OCI-LY7 (cell line): ENCODE measurements around the gene DENND4A. TPM values are rescaled to one million over a fixed set of nuclear protein-coding genes. Genes with fewer than 3 reads are reported as not detected.

Experiments used
- BruUV-seq: library from RNA; stranded (reverse); fragments of 400-500 nt; replicated peaks from 2 replicates; lab custom pipeline; 2021; lab: Mats Ljungman, UMichigan
- CTCF ChIA-PET: fragments of 300-600 bp; sonication (Branson Sonifier 250); formaldehyde crosslinking; loops from one replicate; lab custom pipeline; 2022; ENCODE audit warnings: antibody characterized with exemption; ENCODE audit not compliant: unreplicated experiment; lab: Charles Lee
- POLR2A ChIA-PET: fragments of 300-600 bp; sonication (Branson Sonifier 250); formaldehyde crosslinking; loops from one replicate; lab custom pipeline; 2022; ENCODE audit warnings: antibody characterized with exemption; lab: Charles Lee
- DNase-seq: peaks from one replicate; pipeline ENCODE4 v3.0.0-alpha.2; 2015; ENCODE audit warnings: low spot score
- H2AFZ ChIP-seq: fragments of 200-600 bp; sonication (generic), shearing (Covaris generic); 2 replicates; pipeline ENCODE4 v1.6.1; 2014; ENCODE audit warnings: mild to moderate bottlenecking, antibody characterized with exemption, low read length, moderate library complexity
- H3K27ac ChIP-seq: fragments of 200-600 bp; sonication (generic); 2 replicates; pipeline ENCODE4 v1.5.1; 2014; ENCODE audit warnings: mixed run types, low read depth, mild to moderate bottlenecking, moderate library complexity, low read length, inconsistent platforms; ENCODE audit not compliant: poor library complexity, severe bottlenecking
- H3K36me3 ChIP-seq: fragments of 200-600 bp; sonication (generic); 2 replicates; pipeline ENCODE4 v1.6.1; 2014; ENCODE audit warnings: mild to moderate bottlenecking, antibody characterized with exemption, low read length, moderate library complexity, mixed read lengths; ENCODE audit not compliant: insufficient read depth
- H3K4me1 ChIP-seq: fragments of 200-600 bp; sonication (generic); 2 replicates; pipeline ENCODE4 v1.5.1; 2014; ENCODE audit warnings: mild to moderate bottlenecking, low read length; ENCODE audit not compliant: insufficient read depth, poor library complexity, severe bottlenecking
- H3K4me2 ChIP-seq: fragments of 200-600 bp; sonication (generic); 2 replicates; pipeline ENCODE4 v1.6.1; 2014; ENCODE audit warnings: mild to moderate bottlenecking, low read length
- H3K4me3 ChIP-seq: fragments of 200-600 bp; sonication (generic); 2 replicates; pipeline ENCODE4 v1.5.1; 2014; ENCODE audit warnings: mild to moderate bottlenecking, low read depth, low read length; ENCODE audit not compliant: poor library complexity, severe bottlenecking
- H3K79me2 ChIP-seq: fragments of 200-600 bp; sonication (generic); 2 replicates; pipeline ENCODE4 v1.6.1; 2016; ENCODE audit warnings: low read depth, mild to moderate bottlenecking, low read length, moderate library complexity, mixed read lengths; ENCODE audit not compliant: insufficient read depth
- H3K9me2 ChIP-seq: fragments of 200-600 bp; sonication (generic); 2 replicates; pipeline ENCODE4 v1.6.1; 2016; ENCODE audit warnings: mild to moderate bottlenecking, low read length, mixed read lengths; ENCODE audit not compliant: insufficient read depth
- H3K9me3 ChIP-seq: fragments of 200-600 bp; sonication (generic); 2 replicates; pipeline ENCODE4 v1.6.1; 2014; ENCODE audit warnings: mild to moderate bottlenecking, mixed run types, low read length, mixed read lengths
- H4K20me1 ChIP-seq: fragments of 200-600 bp; sonication (generic); 2 replicates; pipeline ENCODE4 v1.6.1; 2014; ENCODE audit warnings: mild to moderate bottlenecking, antibody characterized with exemption, low read length, moderate library complexity, mixed read lengths; ENCODE audit not compliant: insufficient read depth
- EZH2phosphoT487 ChIP-seq: fragments of 200-600 bp; sonication (generic); IDR thresholded peaks from 2 replicates; pipeline ENCODE4 v1.6.1; 2018; ENCODE audit warnings: low read depth, borderline replicate concordance, mild to moderate bottlenecking, mixed run types, antibody characterized with exemption, low read length, moderate library complexity, mixed read lengths
- intact Hi-C: fragments of 100-400 bp; cut with micrococcal nuclease; formaldehyde crosslinking; loops from one replicate; pipeline ENCODE4 v1.10.0; 2022; ENCODE audit not compliant: unreplicated experiment
- total RNA-seq, 2 experiments: library from RNA; depleted of rRNA in 1 of 2; stranded (reverse); fragments of >200 nt in 1 of 2; shearing (Covaris generic) in 1 of 2; gene quantifications; 2 replicates each; pipeline ENCODE4 v1.2.3, GENCODE V29; 2014 to 2022
- TF ChIP-seq, protein P1 (sequence below): fragments of 200-600 bp; sonication (generic); conservative IDR thresholded peaks from 2 replicates; pipeline ENCODE4 v1.5.1; 2014; ENCODE audit warnings: mild to moderate bottlenecking, antibody characterized with exemption, low read length, moderate library complexity, mixed read lengths

The DENND4A gene
- total RNA-seq, 2 experiments from 2014 or later, result 42.7 to 86.5 TPM

DNA sequence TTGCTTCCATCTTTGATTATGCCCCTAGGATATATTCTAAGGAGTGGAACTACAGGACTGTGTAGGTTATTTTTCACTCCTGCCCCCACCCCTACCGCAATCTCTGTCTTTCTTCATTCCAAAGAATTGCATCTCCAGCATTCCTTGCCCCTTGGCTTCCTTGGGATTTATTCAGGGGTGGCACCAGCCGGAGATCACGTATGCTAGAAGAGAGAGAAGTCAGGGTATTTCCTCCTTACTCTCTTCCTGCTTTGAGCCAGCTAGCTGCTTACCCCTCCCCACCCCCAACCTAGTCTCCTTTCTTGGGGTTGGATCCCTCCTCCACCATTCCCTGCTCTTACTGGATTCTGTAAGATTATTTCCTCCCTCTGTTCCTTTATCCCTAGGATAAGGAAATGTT is 35.0 kb upstream of the DENND4A start:
- no peak overlapping the region for H3K27ac ChIP-seq
- no peaks in the 10 kb centered on the region for H3K9me2 ChIP-seq
- peaks cover 7% of the 10 kb centered on the region for H3K4me1 ChIP-seq
- no peaks in the 10 kb centered on the region for H4K20me1 ChIP-seq
- TF ChIP-seq, protein P1, sequence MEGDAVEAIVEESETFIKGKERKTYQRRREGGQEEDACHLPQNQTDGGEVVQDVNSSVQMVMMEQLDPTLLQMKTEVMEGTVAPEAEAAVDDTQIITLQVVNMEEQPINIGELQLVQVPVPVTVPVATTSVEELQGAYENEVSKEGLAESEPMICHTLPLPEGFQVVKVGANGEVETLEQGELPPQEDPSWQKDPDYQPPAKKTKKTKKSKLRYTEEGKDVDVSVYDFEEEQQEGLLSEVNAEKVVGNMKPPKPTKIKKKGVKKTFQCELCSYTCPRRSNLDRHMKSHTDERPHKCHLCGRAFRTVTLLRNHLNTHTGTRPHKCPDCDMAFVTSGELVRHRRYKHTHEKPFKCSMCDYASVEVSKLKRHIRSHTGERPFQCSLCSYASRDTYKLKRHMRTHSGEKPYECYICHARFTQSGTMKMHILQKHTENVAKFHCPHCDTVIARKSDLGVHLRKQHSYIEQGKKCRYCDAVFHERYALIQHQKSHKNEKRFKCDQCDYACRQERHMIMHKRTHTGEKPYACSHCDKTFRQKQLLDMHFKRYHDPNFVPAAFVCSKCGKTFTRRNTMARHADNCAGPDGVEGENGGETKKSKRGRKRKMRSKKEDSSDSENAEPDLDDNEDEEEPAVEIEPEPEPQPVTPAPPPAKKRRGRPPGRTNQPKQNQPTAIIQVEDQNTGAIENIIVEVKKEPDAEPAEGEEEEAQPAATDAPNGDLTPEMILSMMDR, result no peak
- no peak for TF ChIP-seq EZH2phosphoT487
- no peaks in the 10 kb centered on the region for H3K36me3 ChIP-seq
- CTCF ChIA-PET, result no interaction called here
- H3K9me3 ChIP-seq, result no peaks in the 10 kb centered on the region
- intact Hi-C loops, result no loop called here
- H3K4me3 ChIP-seq, result no peak overlapping the region
- no peak overlapping the region for H2AFZ ChIP-seq
- no peak overlapping the region for H3K4me2 ChIP-seq
- POLR2A ChIA-PET, result no interaction called here
- BruUV-seq, result no TSS peak
- H3K79me2 ChIP-seq, result no peaks in the 10 kb centered on the region
- DNase-seq, result no peak

DNA sequence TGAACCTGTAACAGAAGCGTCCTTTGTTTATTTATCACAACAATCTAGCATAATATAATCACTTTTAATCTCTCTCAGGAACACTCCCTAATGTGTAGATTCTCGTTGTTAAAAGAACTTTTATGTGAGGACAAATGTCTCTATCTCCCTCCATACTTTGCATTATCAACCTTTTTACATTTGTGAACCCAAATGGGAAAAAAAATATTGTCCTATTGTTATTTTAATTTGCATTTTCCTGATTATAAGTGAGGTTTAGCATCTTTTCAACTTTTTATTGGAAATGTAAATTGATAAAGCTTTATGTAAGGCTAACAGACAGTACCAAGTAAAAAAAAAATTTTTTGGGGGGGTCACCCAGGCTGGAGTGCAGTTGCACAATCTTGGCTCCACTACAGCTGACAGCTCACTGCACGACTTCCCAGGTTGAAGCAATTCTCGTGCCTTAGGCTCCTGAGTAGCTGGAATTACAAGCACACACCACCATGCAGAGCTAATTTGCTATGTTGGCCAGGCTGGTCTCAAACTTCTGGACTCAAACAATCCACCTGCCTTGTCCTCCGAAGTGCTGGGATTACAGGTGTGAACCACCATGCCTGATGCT is 33.0 kb upstream of the DENND4A start:
- Histone ChIP-seq H3K4me2 (no peak overlapping the region), H4K20me1 (no peaks in the 10 kb centered on the region), H3K9me3 (no peaks in the 10 kb centered on the region), H3K4me1 (peaks cover 14% of the 10 kb centered on the region), H2AFZ (no peak overlapping the region), H3K4me3 (no peak overlapping the region), H3K27ac (no peak overlapping the region), H3K79me2 (no peaks in the 10 kb centered on the region), H3K9me2 (no peaks in the 10 kb centered on the region), H3K36me3 (no peaks in the 10 kb centered on the region)
- TF ChIP-seq, protein P1, result no peak
- TF ChIP-seq EZH2phosphoT487, result no peak
- DNase-seq, result no peak
- intact Hi-C loops, result no loop called here
- no TSS peak for BruUV-seq
- ChIA-PET POLR2A (interaction anchor here (0.9 to 1.2 kb wide), 2 partner anchors 15 to 24 kb away, joined by 3 to 4 read pairs; no protein-coding TSS in a partner anchor), CTCF (no interaction called here)

DNA sequence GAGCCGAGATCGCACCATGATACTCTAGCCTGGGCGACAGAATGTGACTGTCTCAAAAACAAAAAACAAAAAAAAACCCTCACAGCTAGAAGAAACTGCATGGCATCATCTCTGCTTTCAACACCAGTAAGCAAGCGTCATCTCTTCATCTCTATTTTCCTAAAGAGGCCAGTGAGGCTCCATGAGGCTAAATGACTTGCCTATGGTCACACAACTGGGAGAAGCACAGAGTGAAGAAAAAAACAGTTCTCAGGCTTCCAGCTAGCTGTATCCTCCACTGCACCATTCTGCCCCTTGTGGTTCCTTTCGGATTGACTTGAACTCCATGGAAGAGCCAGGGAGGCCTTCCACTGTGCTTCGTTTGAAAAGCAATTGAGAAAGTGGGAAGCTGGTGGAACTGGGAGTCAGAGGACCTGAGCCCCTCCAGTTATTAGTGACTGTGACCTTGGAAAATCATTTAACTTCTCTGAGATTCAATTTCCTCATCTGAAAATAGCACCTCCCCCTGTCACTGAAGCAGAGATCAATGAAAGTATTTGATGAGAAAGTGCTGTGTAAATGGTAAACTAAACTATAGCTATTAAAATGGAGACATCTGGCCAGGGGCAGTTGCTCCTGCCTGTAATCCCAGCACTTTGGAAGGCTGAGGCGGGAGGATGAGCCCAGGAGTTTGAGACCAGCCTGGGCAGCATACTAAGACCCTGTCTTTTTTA is 32.1 kb upstream of the DENND4A start:
- H3K9me3 ChIP-seq, result no peaks in the 10 kb centered on the region
- H3K4me1 ChIP-seq, result peaks cover 18% of the 10 kb centered on the region
- peak; percentile 56 for DNase-seq
- intact Hi-C loops, result no loop called here
- H3K36me3 ChIP-seq, result no peaks in the 10 kb centered on the region
- no peaks in the 10 kb centered on the region for H4K20me1 ChIP-seq
- ChIA-PET POLR2A (interaction anchor here (0.6 kb wide), 1 partner anchor 45 kb away, joined by 3 read pairs; the partner anchor contains the start of gene RAB11A), CTCF (interaction anchor here (0.9 to 1.6 kb wide), 2 partner anchors 8 to 11 kb away, joined by 3 to 5 read pairs; no protein-coding TSS in a partner anchor)
- no peaks in the 10 kb centered on the region for H3K9me2 ChIP-seq
- H2AFZ ChIP-seq, result no peak overlapping the region
- no peak overlapping the region for H3K27ac ChIP-seq
- no TSS peak for BruUV-seq
- no peak for TF ChIP-seq EZH2phosphoT487
- TF ChIP-seq, protein P1, result peak; percentile 71
- H3K79me2 ChIP-seq, result no peaks in the 10 kb centered on the region
- no peak overlapping the region for H3K4me2 ChIP-seq
- H3K4me3 ChIP-seq, result no peak overlapping the region
